OCI-LY3 (cell line): ENCODE data around the gene EFNA5.

ENCODE experiments used
- H2AFZ ChIP-seq: fragments of 200-600, 300-600 bp; shearing (Covaris generic); 2 replicates; pipeline ENCODE4 v1.6.0; 2014; ENCODE audit warnings: antibody characterized with exemption, low read depth, low read length
- H3K27ac ChIP-seq: fragments of 200-600, 300-600 bp; sonication (generic); 2 replicates; pipeline ENCODE4 v1.5.1; 2014; ENCODE audit warnings: mild to moderate bottlenecking, low read length, moderate library complexity, mixed read lengths
- H3K27me3 ChIP-seq: fragments of 200-600, 300-600 bp; sonication (generic); 2 replicates; pipeline ENCODE4 v1.6.1; 2014; ENCODE audit warnings: low read depth, low read length, mixed read lengths
- H3K36me3 ChIP-seq: fragments of 200-600, 300-600 bp; sonication (generic); replicated peaks from 2 replicates; pipeline ENCODE3; 2014; ENCODE audit warnings: low read depth, low read length, mixed read lengths
- H3K4me1 ChIP-seq: fragments of 300-600, 200-600 bp; sonication (generic); 2 replicates; pipeline ENCODE4 v1.6.1; 2014; ENCODE audit warnings: low read length, mixed read lengths
- H3K4me2 ChIP-seq: fragments of 200-600, 300-600 bp; sonication (generic); 2 replicates; pipeline ENCODE4 v1.6.1; 2014; ENCODE audit warnings: low read length, mixed read lengths
- H3K4me3 ChIP-seq: fragments of 300-600, 200-600 bp; sonication (generic); 2 replicates; pipeline ENCODE4 v1.5.1; 2014; ENCODE audit warnings: antibody characterized with exemption, mild to moderate bottlenecking, low read length, moderate library complexity
- H3K79me2 ChIP-seq: fragments of 300-600, 200-600 bp; shearing (Covaris generic); 2 replicates; pipeline ENCODE4 v1.6.1; 2014; ENCODE audit warnings: mild to moderate bottlenecking, low read length, mixed read lengths
- H3K9ac ChIP-seq: fragments of 300-600, 200-600 bp; shearing (Covaris generic); 2 replicates; pipeline ENCODE4 v1.6.0; 2014; ENCODE audit warnings: mild to moderate bottlenecking, low read length, moderate library complexity
- H3K9me3 ChIP-seq: fragments of 200-600, 300-600 bp; shearing (Covaris generic); 2 replicates; pipeline ENCODE4 v1.6.1; 2014; ENCODE audit warnings: low read length, mixed read lengths; ENCODE audit not compliant: insufficient read depth
- H4K20me1 ChIP-seq: fragments of 200-600, 300-600 bp; sonication (generic); 2 replicates; pipeline ENCODE4 v1.6.1; 2016; ENCODE audit warnings: low read length, mixed read lengths; ENCODE audit not compliant: insufficient read depth
- EZH2phosphoT487 ChIP-seq: fragments of 200-600 bp; shearing (Covaris generic); IDR thresholded peaks from 2 replicates; pipeline ENCODE4 v1.6.1; 2018; ENCODE audit warnings: antibody characterized with exemption, mixed run types, low read depth
- TF ChIP-seq, protein P1 (sequence below): fragments of 200-600, 300-600 bp; sonication (generic); IDR thresholded peaks from 2 replicates; pipeline ENCODE4 v1.5.1; 2014; ENCODE audit warnings: antibody characterized with exemption, low read length, low read depth

The EFNA5 gene

GRCh38 chr5:107590686-107591085 lies 80.1 kb downstream of the EFNA5 start:
- H3K4me3 ChIP-seq = no peak overlapping the region

GRCh38 chr5:107589520-107590193 lies 81.1 kb downstream of the EFNA5 start:
- H3K9ac ChIP-seq = no peak overlapping the region
- no peaks in the 10 kb centered on the region for H3K4me1 ChIP-seq
- TF ChIP-seq EZH2phosphoT487 = no peak
- TF ChIP-seq, protein P1, sequence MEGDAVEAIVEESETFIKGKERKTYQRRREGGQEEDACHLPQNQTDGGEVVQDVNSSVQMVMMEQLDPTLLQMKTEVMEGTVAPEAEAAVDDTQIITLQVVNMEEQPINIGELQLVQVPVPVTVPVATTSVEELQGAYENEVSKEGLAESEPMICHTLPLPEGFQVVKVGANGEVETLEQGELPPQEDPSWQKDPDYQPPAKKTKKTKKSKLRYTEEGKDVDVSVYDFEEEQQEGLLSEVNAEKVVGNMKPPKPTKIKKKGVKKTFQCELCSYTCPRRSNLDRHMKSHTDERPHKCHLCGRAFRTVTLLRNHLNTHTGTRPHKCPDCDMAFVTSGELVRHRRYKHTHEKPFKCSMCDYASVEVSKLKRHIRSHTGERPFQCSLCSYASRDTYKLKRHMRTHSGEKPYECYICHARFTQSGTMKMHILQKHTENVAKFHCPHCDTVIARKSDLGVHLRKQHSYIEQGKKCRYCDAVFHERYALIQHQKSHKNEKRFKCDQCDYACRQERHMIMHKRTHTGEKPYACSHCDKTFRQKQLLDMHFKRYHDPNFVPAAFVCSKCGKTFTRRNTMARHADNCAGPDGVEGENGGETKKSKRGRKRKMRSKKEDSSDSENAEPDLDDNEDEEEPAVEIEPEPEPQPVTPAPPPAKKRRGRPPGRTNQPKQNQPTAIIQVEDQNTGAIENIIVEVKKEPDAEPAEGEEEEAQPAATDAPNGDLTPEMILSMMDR = no peak
- no peak overlapping the region for H3K27ac ChIP-seq
- H3K4me3 ChIP-seq = no peak overlapping the region
- H3K27me3 ChIP-seq = no peaks in the 10 kb centered on the region
- H3K4me2 ChIP-seq = no peak overlapping the region
- no peaks in the 10 kb centered on the region for H3K36me3 ChIP-seq
- H2AFZ ChIP-seq = no peak overlapping the region
- H4K20me1 ChIP-seq = no peaks in the 10 kb centered on the region
- H3K79me2 ChIP-seq = no peaks in the 10 kb centered on the region
- no peaks in the 10 kb centered on the region for H3K9me3 ChIP-seq

More at GRCh38 chr5:107590686-107591085, 80.1 kb downstream of the EFNA5 start:
- H2AFZ ChIP-seq = no peak overlapping the region
- no peaks in the 10 kb centered on the region for H3K79me2 ChIP-seq
- H3K4me1 ChIP-seq = no peaks in the 10 kb centered on the region
- H3K9ac ChIP-seq = no peak overlapping the region
- TF ChIP-seq, protein P1 = no peak
- TF ChIP-seq EZH2phosphoT487 = no peak
- H3K36me3 ChIP-seq = no peaks in the 10 kb centered on the region
- H3K4me2 ChIP-seq = no peak overlapping the region
- no peaks in the 10 kb centered on the region for H3K9me3 ChIP-seq
- no peaks in the 10 kb centered on the region for H3K27me3 ChIP-seq
- H4K20me1 ChIP-seq = no peaks in the 10 kb centered on the region
- no peak overlapping the region for H3K27ac ChIP-seq

GRCh38 chr5:107582625-107583024 lies 88.1 kb downstream of the EFNA5 start:
- H2AFZ ChIP-seq = no peak overlapping the region
- no peaks in the 10 kb centered on the region for H3K4me1 ChIP-seq
- H3K9me3 ChIP-seq = no peaks in the 10 kb centered on the region
- TF ChIP-seq, protein P1 = no peak
- no peak for TF ChIP-seq EZH2phosphoT487
- no peaks in the 10 kb centered on the region for H3K36me3 ChIP-seq
- no peaks in the 10 kb centered on the region for H3K27me3 ChIP-seq
- H3K9ac ChIP-seq = no peak overlapping the region
- H3K27ac ChIP-seq = no peak overlapping the region
- no peaks in the 10 kb centered on the region for H4K20me1 ChIP-seq
- no peaks in the 10 kb centered on the region for H3K79me2 ChIP-seq
- no peak overlapping the region for H3K4me2 ChIP-seq
- no peak overlapping the region for H3K4me3 ChIP-seq

DNA sequence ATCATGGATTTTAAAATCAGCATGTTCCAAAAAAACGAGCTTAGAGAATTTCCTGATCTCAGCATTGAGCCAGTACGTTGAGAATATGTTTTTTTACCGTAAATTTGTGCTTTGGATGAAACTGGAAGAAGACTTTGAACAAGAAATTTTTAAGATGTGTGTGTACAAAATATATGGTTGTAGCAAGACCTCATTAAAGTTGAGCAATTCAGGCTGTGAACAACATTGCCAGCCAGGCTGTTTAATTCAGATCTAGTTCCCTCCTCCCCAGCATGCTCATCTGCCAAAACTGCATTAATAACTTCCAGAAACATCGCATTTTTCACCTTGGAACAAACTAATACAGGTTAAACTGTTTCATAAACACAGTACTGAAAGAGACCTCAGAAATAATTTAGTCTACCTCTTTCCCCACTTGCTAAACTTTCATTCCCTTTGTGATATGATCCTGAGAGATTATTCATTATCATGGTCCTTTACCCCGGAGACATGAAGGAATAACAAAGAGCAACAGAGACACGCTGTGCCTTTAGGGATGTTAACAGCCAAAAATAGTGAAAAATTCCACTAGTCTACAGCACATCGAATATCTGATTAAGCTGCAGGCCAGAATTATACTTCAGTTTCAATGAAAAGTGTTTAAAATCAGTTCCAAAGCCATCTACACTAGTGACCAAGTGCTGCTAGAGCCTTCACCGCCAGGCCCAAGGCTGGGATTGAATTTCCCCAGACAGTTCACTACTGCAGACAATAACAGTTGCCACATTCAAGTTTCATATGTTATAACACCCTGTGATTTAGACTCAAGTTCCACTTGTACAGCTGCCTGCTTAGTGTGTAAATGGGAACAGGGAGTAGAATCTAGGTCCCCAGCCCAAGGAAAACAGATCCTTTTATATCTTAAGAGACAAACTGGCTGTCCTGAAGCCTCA lies 89.6 kb downstream of the EFNA5 start:
- no peaks in the 10 kb centered on the region for H3K9me3 ChIP-seq
- no peak overlapping the region for H2AFZ ChIP-seq
- H3K9ac ChIP-seq = no peak overlapping the region
- no peak overlapping the region for H3K4me3 ChIP-seq
- H4K20me1 ChIP-seq = no peaks in the 10 kb centered on the region
- H3K4me2 ChIP-seq = no peak overlapping the region
- H3K27me3 ChIP-seq = no peaks in the 10 kb centered on the region
- H3K27ac ChIP-seq = no peak overlapping the region
- no peaks in the 10 kb centered on the region for H3K36me3 ChIP-seq
- H3K79me2 ChIP-seq = no peaks in the 10 kb centered on the region
- TF ChIP-seq, protein P1 = no peak
- no peak for TF ChIP-seq EZH2phosphoT487
- H3K4me1 ChIP-seq = no peaks in the 10 kb centered on the region
